ENCODE results near the gene XRCC4.

The XRCC4 gene

DNA sequence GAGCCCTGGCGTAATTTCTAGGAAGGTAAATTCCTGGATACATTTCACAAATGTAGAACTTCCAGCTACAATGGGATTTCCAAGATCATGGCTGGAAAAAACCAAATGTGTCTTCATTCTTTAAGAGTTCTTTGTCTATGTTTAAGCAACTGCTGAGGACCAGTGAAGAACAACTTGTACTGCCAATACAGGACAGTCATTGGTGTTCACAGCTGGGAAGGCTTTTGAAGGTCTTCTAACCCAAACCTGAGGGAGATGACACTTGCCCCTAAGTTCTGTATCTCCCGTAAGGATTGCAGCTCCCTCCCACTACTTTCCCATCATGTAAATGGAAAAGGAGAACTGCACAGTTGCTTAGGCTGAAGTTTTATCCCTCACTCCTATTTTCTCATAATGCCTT lies 28.5 kb upstream of the XRCC4 start:
- no peak overlapping the region for H3K4me3 ChIP-seq (ENCODE audit: low read depth, low read length)
- TF ChIP-seq, protein P1, sequence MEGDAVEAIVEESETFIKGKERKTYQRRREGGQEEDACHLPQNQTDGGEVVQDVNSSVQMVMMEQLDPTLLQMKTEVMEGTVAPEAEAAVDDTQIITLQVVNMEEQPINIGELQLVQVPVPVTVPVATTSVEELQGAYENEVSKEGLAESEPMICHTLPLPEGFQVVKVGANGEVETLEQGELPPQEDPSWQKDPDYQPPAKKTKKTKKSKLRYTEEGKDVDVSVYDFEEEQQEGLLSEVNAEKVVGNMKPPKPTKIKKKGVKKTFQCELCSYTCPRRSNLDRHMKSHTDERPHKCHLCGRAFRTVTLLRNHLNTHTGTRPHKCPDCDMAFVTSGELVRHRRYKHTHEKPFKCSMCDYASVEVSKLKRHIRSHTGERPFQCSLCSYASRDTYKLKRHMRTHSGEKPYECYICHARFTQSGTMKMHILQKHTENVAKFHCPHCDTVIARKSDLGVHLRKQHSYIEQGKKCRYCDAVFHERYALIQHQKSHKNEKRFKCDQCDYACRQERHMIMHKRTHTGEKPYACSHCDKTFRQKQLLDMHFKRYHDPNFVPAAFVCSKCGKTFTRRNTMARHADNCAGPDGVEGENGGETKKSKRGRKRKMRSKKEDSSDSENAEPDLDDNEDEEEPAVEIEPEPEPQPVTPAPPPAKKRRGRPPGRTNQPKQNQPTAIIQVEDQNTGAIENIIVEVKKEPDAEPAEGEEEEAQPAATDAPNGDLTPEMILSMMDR (IDR thresholded peaks at IDR 0.05; ENCODE audit: insufficient read depth, low read length, missing control alignments): no peak
- POLR2A ChIA-PET: interaction anchor here (0.6 kb wide), 1 partner anchor 689 kb away, joined by 3 read pairs; no protein-coding TSS in a partner anchor
- CTCF ChIA-PET: no interaction called here
- DNase-seq (ENCODE audit: low read depth, low spot score): no peak

DNA sequence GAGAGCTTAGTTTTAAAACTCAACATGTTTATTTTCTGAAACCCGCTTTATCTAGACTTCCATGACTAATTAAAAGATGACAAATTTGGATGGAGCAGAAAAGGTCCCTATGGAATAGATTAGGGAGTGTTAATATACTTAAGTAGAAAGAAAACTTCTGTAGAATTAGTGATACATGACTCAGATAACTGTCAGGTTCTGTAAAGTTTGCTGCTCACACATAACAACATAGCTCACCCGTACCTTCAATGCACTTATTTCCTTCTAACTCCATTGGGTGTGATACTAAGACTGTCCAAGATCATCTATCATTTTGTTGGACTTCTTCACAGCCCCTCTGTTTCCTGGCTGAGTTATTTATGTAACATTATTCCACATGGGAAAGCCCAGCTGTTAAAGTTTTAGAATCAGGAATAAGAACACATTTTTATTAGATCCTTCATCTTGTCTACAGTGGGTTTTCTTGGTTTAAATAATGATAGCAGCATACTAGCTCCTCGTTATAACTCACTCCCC lies 27.9 kb upstream of the XRCC4 start:
- ChIA-PET POLR2A (no interaction called here), CTCF (no interaction called here)
- H3K4me3 ChIP-seq (ENCODE audit: low read depth, low read length): no peak overlapping the region
- TF ChIP-seq, protein P1 (IDR thresholded peaks at IDR 0.05; ENCODE audit: insufficient read depth, low read length, missing control alignments): no peak
- no peak for DNase-seq (ENCODE audit: low read depth, low spot score)

DNA sequence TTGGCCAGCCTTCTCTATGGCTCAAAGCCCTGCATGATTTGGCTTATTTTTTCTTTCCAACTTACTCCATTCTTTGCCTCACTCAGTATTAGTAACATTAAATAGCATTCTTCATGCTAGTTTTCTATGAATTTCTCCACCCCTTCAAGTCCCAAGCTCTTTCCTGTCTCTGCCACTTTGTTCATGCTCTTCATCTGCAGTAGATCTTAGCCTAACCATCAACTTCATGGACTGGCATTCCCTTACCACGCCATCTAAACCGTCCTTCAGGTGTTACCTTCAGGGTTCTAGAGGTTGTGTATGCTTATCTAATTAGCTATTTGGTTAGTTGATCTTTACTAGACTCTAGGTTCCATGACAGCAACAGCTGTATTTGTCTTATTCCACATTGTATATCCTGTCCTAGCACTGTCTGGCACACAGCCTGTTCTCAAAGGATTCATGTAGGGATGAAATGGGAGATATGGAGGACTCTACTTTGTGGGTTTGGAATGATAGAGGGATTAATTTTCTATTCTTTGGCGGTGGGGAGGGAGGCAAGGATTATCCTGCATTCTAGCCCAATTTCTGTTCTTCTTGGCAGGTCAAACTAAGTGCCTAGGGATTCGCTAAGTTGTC lies 26.5 kb upstream of the XRCC4 start:
- ChIA-PET CTCF (interaction anchor here (0.5 to 1.3 kb wide), 2 partner anchors 13 to 380 kb away, joined by 3 to 5 read pairs; no protein-coding TSS in a partner anchor), POLR2A (no interaction called here)
- DNase-seq (ENCODE audit: low read depth, low spot score): no peak
- H3K4me3 ChIP-seq (ENCODE audit: low read depth, low read length): no peak overlapping the region
- TF ChIP-seq, protein P1 (IDR thresholded peaks at IDR 0.05; ENCODE audit: insufficient read depth, low read length, missing control alignments): no peak

DNA sequence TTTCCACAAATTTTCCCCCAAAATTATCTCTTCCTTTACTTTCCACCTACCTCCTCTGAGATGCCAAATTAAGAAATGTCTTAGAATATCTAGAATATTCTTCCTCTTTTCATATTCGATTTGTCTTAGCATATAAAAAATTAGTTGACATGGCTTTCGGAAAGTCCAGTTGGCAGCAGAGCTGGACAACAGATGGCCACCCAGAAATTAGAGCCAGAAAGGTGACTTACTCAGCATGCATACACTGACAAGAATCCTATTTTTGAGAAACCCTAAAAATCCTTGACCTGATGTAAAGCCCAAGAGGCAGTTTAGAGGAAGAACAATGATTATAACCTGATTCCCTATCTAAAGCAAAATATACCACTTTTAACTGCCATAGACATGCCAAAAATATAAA lies 22.2 kb upstream of the XRCC4 start:
- POLR2A ChIA-PET: no interaction called here
- no peak overlapping the region for H3K4me3 ChIP-seq (ENCODE audit: low read depth, low read length)
- DNase-seq (ENCODE audit: low read depth, low spot score): no peak
- CTCF ChIA-PET: no interaction called here
- TF ChIP-seq, protein P1 (IDR thresholded peaks at IDR 0.05; ENCODE audit: insufficient read depth, low read length, missing control alignments): no peak

DNA sequence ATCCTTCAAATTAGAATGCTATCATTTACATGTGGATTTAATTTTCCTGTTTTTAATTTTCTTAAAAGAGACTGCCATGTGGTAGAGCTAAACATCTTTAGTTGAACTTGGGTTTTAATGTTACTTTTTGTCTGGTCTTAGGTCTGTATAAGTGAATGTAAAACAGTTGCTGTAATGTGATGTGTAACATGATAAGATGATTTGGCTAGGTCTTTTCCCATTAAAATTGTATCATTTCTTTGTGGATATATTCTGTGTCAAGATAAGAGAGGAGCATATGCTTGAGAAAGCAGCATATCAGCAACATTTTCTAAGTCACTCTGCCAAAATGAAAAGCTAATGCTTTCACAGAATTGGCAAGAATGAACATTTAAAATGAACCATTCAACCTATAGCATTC lies 18.6 kb upstream of the XRCC4 start:
- no peak overlapping the region for H3K4me3 ChIP-seq (ENCODE audit: low read depth, low read length)
- POLR2A ChIA-PET: no interaction called here
- CTCF ChIA-PET: no interaction called here
- no peak for DNase-seq (ENCODE audit: low read depth, low spot score)
- TF ChIP-seq, protein P1 (IDR thresholded peaks at IDR 0.05; ENCODE audit: insufficient read depth, low read length, missing control alignments): no peak

DNA sequence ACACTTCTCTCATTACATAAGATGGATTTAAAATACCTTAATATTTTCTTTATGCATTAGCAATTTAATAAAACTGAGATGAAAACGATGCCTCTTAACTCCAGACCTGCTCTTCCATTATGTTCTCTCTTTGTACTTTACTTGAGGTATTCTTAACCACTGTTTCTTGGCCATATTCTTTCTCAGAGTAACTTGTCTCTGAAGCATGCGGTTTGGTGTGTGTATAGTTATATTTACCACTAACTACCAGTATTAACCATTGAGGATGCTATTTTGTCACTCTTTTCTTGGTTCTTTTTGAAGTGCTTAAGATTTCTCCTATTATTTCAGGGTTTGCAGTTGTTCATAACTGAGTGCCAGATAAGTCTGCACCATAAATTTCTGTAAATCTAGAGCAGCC lies 18.0 kb upstream of the XRCC4 start:
- no peak overlapping the region for H3K4me3 ChIP-seq (ENCODE audit: low read depth, low read length)
- TF ChIP-seq, protein P1 (IDR thresholded peaks at IDR 0.05; ENCODE audit: insufficient read depth, low read length, missing control alignments): no peak
- DNase-seq (ENCODE audit: low read depth, low spot score): no peak
- ChIA-PET POLR2A (no interaction called here), CTCF (no interaction called here)
